ENCODE results near the gene ZNRF1. TPM values are rescaled to one million over a fixed set of nuclear protein-coding genes. Genes with fewer than 3 reads are reported as not detected.
"Not testable (repeated sequence)": the region's sequence is repeated elsewhere in the genome, so short reads cannot be mapped to it uniquely, and the experiment has no call there.

Gene ZNRF1
- total RNA-seq, 4 donors from 2014 or later, result 18.2 to 28.3 (median 23.6) TPM

DNA sequence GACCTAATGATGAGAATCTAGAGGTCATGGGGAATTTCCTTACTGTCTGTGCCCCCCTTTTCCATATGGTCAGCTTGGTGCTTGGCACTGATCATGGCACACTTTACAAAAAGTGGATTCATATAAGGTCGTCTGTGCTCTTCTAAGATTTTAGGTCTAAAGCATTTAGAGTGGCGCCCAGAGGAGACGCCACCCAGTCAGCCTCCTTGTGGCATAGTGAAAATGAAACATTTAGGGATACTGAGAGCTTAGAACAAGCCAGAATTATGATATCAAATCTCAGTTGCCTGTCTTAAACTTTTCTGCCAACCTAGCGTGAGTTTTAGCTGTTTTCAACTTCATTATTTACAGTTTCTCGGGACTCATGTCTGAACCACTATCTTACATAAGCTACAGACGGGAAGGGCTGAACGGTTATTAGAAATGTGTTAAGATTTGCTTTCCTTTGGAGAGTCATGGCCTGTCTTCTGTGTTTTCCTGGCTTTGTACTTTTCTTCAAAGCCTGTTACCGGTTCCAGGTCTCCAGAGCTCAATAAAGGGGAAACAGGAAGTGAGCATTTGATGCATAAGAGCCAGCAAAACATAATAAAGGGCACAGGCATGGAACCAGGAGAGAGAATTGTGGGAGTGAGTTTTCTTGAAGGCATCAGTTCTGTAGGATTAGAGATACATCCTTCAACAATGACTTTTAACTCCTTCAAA is 13.7 kb downstream of the ZNRF1 start:
- Histone ChIP-seq H3K4me3 (peak overlapping the region in 2 of 4 donors; percentile 1 to 5), H3K4me1 (peaks cover 28 to 60% (median 50%) of the 10 kb centered on the region in 4 donors), H3K36me3 (no peaks in the 10 kb centered on the region), H3K27me3 (no peaks in the 10 kb centered on the region), H3K9me3 (no peaks in the 10 kb centered on the region), H3K27ac (replicated peaks in 1 of 4) (peak overlapping the region; percentile 69 to 87 (median 78))
- no peak for DNase-seq (ENCODE audit: extremely low spot score)
- WGBS, result 42% methylated on average over 8 of the region's 8 CpGs
- TF ChIP-seq POLR2A (IDR thresholded peaks at IDR 0.05; ENCODE audit: low read depth), result no peak
- TF ChIP-seq EP300 (IDR thresholded peaks at IDR 0.05), result no peak
- TF ChIP-seq POLR2AphosphoS5 (IDR thresholded peaks at IDR 0.05), result no peak
- TF ChIP-seq, protein P1, sequence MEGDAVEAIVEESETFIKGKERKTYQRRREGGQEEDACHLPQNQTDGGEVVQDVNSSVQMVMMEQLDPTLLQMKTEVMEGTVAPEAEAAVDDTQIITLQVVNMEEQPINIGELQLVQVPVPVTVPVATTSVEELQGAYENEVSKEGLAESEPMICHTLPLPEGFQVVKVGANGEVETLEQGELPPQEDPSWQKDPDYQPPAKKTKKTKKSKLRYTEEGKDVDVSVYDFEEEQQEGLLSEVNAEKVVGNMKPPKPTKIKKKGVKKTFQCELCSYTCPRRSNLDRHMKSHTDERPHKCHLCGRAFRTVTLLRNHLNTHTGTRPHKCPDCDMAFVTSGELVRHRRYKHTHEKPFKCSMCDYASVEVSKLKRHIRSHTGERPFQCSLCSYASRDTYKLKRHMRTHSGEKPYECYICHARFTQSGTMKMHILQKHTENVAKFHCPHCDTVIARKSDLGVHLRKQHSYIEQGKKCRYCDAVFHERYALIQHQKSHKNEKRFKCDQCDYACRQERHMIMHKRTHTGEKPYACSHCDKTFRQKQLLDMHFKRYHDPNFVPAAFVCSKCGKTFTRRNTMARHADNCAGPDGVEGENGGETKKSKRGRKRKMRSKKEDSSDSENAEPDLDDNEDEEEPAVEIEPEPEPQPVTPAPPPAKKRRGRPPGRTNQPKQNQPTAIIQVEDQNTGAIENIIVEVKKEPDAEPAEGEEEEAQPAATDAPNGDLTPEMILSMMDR (IDR thresholded peaks at IDR 0.05), result no peak
- intact Hi-C loops (cut with DNase I), result no loop called here

DNA sequence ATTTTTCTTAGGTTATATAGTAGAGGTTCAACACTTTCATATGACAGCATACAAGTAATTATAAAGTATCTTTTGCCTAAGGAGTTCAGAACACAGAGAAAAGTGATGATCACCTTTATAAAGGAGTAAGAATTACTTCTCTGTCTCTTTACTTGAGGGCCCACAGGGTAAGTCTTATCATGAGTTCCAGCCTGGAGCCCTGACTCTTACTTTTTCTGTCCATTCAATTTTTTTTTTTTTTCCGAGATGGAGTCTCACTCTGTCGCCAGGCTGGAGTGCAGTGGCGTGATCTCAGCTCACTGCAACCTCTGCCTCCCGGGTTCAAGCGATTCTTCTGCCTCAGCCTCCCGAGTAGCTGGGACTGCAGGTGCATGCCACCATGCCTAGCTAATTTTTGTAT is 14.3 kb downstream of the ZNRF1 start:
- H3K36me3 ChIP-seq; H3K27me3 ChIP-seq; DNase-seq (ENCODE audit: extremely low spot score); H3K9me3 ChIP-seq; intact Hi-C loops (cut with DNase I); H3K4me3 ChIP-seq: not testable (repeated sequence)
- peaks cover 28 to 62% (median 53%) of the 10 kb centered on the region in 4 donors for H3K4me1 ChIP-seq
- H3K27ac ChIP-seq (replicated peaks in 1 of 4), result peak overlapping the region; percentile 69 to 87 (median 78)
- WGBS, result 91% methylated on average over 6 of the region's 6 CpGs

DNA sequence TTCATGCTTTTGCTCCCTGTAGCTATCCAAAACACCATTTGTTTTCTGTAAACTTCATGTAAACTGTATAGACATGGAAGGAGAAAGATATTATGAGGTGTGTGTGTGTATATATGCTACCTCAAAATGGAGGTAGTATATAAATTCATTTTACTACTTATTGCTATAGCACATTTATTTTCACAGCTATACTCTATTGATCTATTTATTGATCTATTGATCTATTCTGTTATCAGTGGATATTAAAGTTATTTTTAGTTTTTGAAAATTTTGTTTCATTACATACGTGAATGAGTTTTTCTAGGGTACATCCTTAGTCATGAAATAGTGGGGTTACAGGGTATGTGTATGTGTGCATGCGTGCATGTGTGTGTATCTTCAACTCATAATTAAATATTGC is 15.5 kb downstream of the ZNRF1 start:
- TF ChIP-seq, protein P1 (IDR thresholded peaks at IDR 0.05), result no peak
- no peak for TF ChIP-seq POLR2AphosphoS5 (IDR thresholded peaks at IDR 0.05)
- TF ChIP-seq POLR2A (IDR thresholded peaks at IDR 0.05; ENCODE audit: low read depth), result no peak
- no peak for TF ChIP-seq EP300 (IDR thresholded peaks at IDR 0.05)
- Histone ChIP-seq H3K27ac (replicated peaks in 1 of 4) (peak overlapping the region in 2 of 4 donors; percentile 73 to 87), H3K36me3 (no peaks in the 10 kb centered on the region), H3K4me1 (peaks cover 32 to 72% (median 59%) of the 10 kb centered on the region in 4 donors), H3K9me3 (no peaks in the 10 kb centered on the region), H3K27me3 (no peaks in the 10 kb centered on the region), H3K4me3 (no peak overlapping the region)
- WGBS, result 94% methylated on average over 2 of the region's 2 CpGs
- DNase-seq (ENCODE audit: extremely low spot score), result no peak
- intact Hi-C loops (cut with DNase I), result no loop called here

DNA sequence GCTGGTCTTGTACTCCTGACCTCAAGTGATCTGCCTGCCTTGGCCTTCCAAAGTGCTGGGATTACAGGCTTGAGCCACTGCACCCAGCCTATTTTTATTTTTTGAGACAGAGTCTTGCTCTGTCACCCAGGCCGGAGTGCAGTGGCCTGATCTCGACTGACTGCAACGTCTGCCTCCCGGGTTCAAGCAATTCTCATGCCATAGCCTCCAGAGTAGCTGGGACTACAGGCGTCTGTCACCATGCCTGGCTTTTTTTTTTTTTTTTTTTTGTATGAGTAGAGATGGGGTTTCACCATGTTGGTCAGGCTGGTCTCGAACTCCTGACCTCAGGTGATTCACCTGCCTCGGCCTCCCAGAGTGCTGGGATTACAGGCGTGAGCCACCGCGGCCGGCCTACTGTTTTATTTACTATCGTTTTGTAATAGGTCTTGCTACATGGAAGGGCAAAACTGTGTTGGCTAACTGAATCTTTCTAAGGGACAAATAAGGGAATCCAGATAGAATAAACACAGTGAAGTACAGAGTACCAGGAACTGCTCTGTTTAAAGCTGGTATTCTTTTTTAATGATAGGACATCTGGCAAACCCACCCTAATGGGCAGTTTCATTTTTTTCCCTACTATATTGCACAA is 17.7 kb downstream of the ZNRF1 start:
- H3K27me3 ChIP-seq; H3K4me3 ChIP-seq; H3K36me3 ChIP-seq; H3K9me3 ChIP-seq; DNase-seq (ENCODE audit: extremely low spot score); intact Hi-C loops (cut with DNase I): not testable (repeated sequence)
- Histone ChIP-seq H3K27ac (replicated peaks in 1 of 4) (peak overlapping the region in 3 of 4 donors; percentile 13 to 54 (median 46)), H3K4me1 (peaks cover 22 to 54% (median 44%) of the 10 kb centered on the region in 4 donors)
- whole genome bisulfite sequencing, result 90% methylated on average over 12 of the region's 12 CpGs

DNA sequence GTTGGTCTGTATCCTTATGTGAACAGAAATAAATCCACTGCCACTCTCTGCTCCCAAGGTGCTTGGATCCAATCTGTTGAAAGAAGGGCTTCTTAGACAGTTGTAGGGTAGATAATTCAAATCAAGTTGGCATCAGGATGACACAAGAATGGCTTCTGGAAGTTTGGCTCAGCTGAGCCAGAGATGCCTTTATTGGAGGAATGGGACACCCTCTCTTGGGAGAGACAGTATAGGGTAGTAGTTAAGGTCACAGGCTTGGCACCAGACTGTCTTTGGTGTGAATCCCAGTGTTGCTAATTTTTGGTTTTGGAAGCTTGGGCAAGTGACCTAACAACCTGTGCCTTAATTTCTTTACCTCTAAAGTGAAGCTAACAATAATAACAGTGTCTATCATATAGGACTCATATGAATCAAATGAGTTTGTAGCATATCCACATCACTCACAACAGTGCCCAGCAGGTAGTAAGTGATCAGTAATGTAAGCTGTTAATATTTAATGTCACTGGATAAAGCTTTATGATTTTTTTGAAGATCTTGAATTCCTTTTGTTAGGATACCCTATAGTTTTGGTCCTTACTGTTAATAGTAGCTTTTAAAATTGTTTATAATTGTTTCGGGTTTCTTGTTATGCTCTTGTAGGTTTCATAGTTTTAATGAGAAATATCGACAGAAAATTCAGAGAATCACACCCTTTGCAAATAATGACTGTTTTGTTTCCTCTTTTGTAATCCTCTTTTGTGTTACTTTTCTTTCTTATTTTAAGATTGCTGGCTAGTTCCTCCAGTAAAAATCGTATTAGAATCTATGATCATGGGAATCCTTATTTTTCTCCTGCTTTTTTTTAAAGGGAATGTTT is 19.1 kb downstream of the ZNRF1 start:
- H3K27me3 ChIP-seq, result no peaks in the 10 kb centered on the region
- no peak for DNase-seq (ENCODE audit: extremely low spot score)
- peaks cover 0 to 8% (median 2%) of the 10 kb centered on the region in 4 donors for H3K9me3 ChIP-seq
- H3K4me1 ChIP-seq, result peaks cover 10 to 40% (median 31%) of the 10 kb centered on the region in 4 donors
- 59% methylated on average over 3 of the region's 3 CpGs for WGBS
- intact Hi-C loops (cut with DNase I), result no loop called here
- no peaks in the 10 kb centered on the region for H3K36me3 ChIP-seq
- H3K27ac ChIP-seq (replicated peaks in 1 of 4), result peak overlapping the region in 2 of 4 donors; percentile 46 to 54
- TF ChIP-seq, protein P1 (IDR thresholded peaks at IDR 0.05), result no peak
- TF ChIP-seq EP300 (IDR thresholded peaks at IDR 0.05) (no peak), POLR2A (IDR thresholded peaks at IDR 0.05; ENCODE audit: low read depth) (no peak), POLR2AphosphoS5 (IDR thresholded peaks at IDR 0.05) (no peak)
- no peak overlapping the region for H3K4me3 ChIP-seq
